Panc1 (cell line): ENCODE results near the gene GGTA1. TPM values are rescaled to one million over a fixed set of nuclear protein-coding genes. Genes with fewer than 3 reads are reported as not detected.

Experiments
- ATAC-seq: fragments of 200-7000 bp; cut with Tn5 transposase; 2 replicates; pipeline ENCODE4 v1.9.1; 2020; ENCODE audit warnings: mild to moderate bottlenecking, moderate library complexity
- BruUV-seq: library from RNA; stranded (reverse); fragments of 400-500 nt; replicated peaks from 2 replicates; lab custom pipeline; 2021; lab: Mats Ljungman, UMichigan
- CTCF ChIA-PET: fragments of 300-600 bp; sonication (Branson Sonifier 250); formaldehyde crosslinking; loops from one replicate; lab custom pipeline; 2022; ENCODE audit warnings: antibody characterized with exemption; lab: Charles Lee
- POLR2A ChIA-PET: fragments of 300-600 bp; sonication (Branson Sonifier 250); formaldehyde crosslinking; loops from one replicate; lab custom pipeline; 2022; ENCODE audit warnings: antibody characterized with exemption; lab: Charles Lee
- DNase-seq: peaks from one replicate; pipeline ENCODE4 v3.0.0-alpha.2; 2010; ENCODE audit warnings: low read depth, low spot score
- H3K27ac ChIP-seq: 2 replicates; pipeline ENCODE4 v1.5.1; 2011; ENCODE audit warnings: mild to moderate bottlenecking, low read length, inconsistent platforms
- H3K27me3 ChIP-seq: fragments of 200-500 bp; sonication (Bioruptor generic); 2 replicates; pipeline ENCODE4 v1.6.0; 2014; ENCODE audit warnings: low read length, inconsistent platforms; ENCODE audit not compliant: control insufficient read depth, insufficient read depth
- H3K36me3 ChIP-seq: fragments of 200-500 bp; sonication (Bioruptor generic); 2 replicates; pipeline ENCODE4 v1.5.1; 2014; ENCODE audit warnings: inconsistent platforms, mild to moderate bottlenecking, low read length, moderate library complexity; ENCODE audit not compliant: control insufficient read depth, insufficient read depth
- H3K4me1 ChIP-seq: 2 replicates; pipeline ENCODE4 v1.5.1; 2011; ENCODE audit warnings: inconsistent platforms, mild to moderate bottlenecking, low read length, moderate library complexity; ENCODE audit not compliant: control insufficient read depth, insufficient read depth
- H3K4me3 ChIP-seq, 2 experiments: 2 replicates each; pipeline ENCODE4 v1.5.1; 2011 to 2012; ENCODE audit warnings: low read depth in 2 of 2, low read length in 2 of 2, mild to moderate bottlenecking in 2 of 2, inconsistent platforms in 1 of 2, moderate library complexity in 1 of 2
- H3K9me3 ChIP-seq: fragments of 200-500 bp; sonication (Bioruptor generic); 2 replicates; pipeline ENCODE4 v1.5.1; 2014; ENCODE audit warnings: low read depth, mild to moderate bottlenecking, inconsistent platforms, low read length, moderate library complexity; ENCODE audit not compliant: control insufficient read depth, insufficient read depth
- CTCF ChIP-seq: fragments of 450-650 bp; IDR thresholded peaks from 2 replicates; pipeline ENCODE4 v1.5.1; 2017; ENCODE audit warnings: mild to moderate bottlenecking
- POLR2AphosphoS5 ChIP-seq: IDR thresholded peaks from 2 replicates; pipeline ENCODE4 v1.6.1; 2012; ENCODE audit warnings: mild to moderate bottlenecking, low read depth, low read length, moderate library complexity
- REST ChIP-seq, 2 experiments: IDR thresholded peaks; 2 replicates each; pipeline ENCODE4 v1.6.1; 2011 to 2012; ENCODE audit warnings: low read depth in 2 of 2, control low read depth in 1 of 2, low read length in 1 of 2, mild to moderate bottlenecking in 1 of 2, moderate library complexity in 1 of 2; ENCODE audit not compliant: insufficient read depth in 1 of 2
- SIN3A ChIP-seq: IDR thresholded peaks from 2 replicates; pipeline ENCODE4 v1.6.1; 2012; ENCODE audit warnings: low read depth, mild to moderate bottlenecking, low read length, moderate library complexity, borderline replicate concordance; ENCODE audit not compliant: insufficient read depth
- TCF7L2 ChIP-seq: IDR thresholded peaks from 2 replicates; pipeline ENCODE4 v1.6.1; 2011; ENCODE audit warnings: mild to moderate bottlenecking, low read depth, low read length, inconsistent platforms
- in situ Hi-C: cut with HindIII; loops from 2 replicates; pipeline ENCODE4 v1.10.0; 2016; ENCODE audit warnings: low sequenced_read_pairs, low pct_unique_long_range_greater_than_20kb
- intact Hi-C: fragments of 100-400 bp; cut with micrococcal nuclease; formaldehyde crosslinking; loops from one replicate; pipeline ENCODE4 v1.10.0; 2022; ENCODE audit not compliant: unreplicated experiment
- total RNA-seq: library from RNA; stranded (reverse); gene quantifications from one replicate; pipeline ENCODE4 v1.2.1, GENCODE V29; 2021; ENCODE audit not compliant: unreplicated experiment

Gene GGTA1
- total RNA-seq, 1 experiment from 2014 or later, result not detected

- no peak overlapping the region for H3K27ac ChIP-seq
- H3K9me3 ChIP-seq, result no peaks in the 10 kb centered on the region
- ChIA-PET POLR2A (no interaction called here), CTCF (no interaction called here)
- no peak overlapping the region for H3K4me3 ChIP-seq
- BruUV-seq, result no TSS peak
- no peak for ATAC-seq
- in situ Hi-C loops (no loop called here), intact Hi-C loops (no loop called here)
- no peak for DNase-seq
- TF ChIP-seq POLR2AphosphoS5 (no peak), TCF7L2 (no peak), SIN3A (no peak), REST (IDR thresholded peaks at IDR 0.05; ENCODE audit: insufficient read depth in 1 of 2, low read depth in 2 of 2, low read length in 1 of 2) (no peak), CTCF (no peak)
- 0 out of 2 replicates have a peak, but pooled peaks cover 2% of the 10 kb centered on the region for H3K27me3 ChIP-seq
- H3K4me1 ChIP-seq, result no peaks in the 10 kb centered on the region
- no peaks in the 10 kb centered on the region for H3K36me3 ChIP-seq
Measured at GRCh38 chr9:121424024-121424432, 75.6 kb downstream of the GGTA1 start.

- ATAC-seq, result no peak
- intact Hi-C loops, result no loop called here
- CTCF ChIA-PET, result no interaction called here
Measured at GRCh38 chr9:121411993-121412392, 87.7 kb downstream of the GGTA1 start.

More at GRCh38 chr9:121411993-121412392, 87.7 kb downstream of the GGTA1 start:
- no peak overlapping the region for H3K4me3 ChIP-seq
- TF ChIP-seq POLR2AphosphoS5, result no peak
- TF ChIP-seq REST (IDR thresholded peaks at IDR 0.05; ENCODE audit: insufficient read depth in 1 of 2, low read depth in 2 of 2, low read length in 1 of 2), result no peak
- no peak for TF ChIP-seq SIN3A
- TF ChIP-seq CTCF, result no peak
- TF ChIP-seq TCF7L2, result no peak
- no TSS peak for BruUV-seq
- H3K9me3 ChIP-seq, result no peaks in the 10 kb centered on the region
- H3K27ac ChIP-seq, result no peak overlapping the region
- no peaks in the 10 kb centered on the region for H3K4me1 ChIP-seq
- no peaks in the 10 kb centered on the region; the same call in 1 of the 2 replicates for H3K27me3 ChIP-seq
- POLR2A ChIA-PET, result no interaction called here
- no peak for DNase-seq
- in situ Hi-C loops, result no loop called here
- H3K36me3 ChIP-seq, result no peaks in the 10 kb centered on the region
